Activated CD4-positive, alpha-beta T cell treated with anti-CD3 and anti-CD28 coated beads, Interleukin-2, amount 50 U/mL, for 16 hours (primary cell): ENCODE data around the gene TRERF1.

ENCODE experiments used
- DNase-seq: peaks from one replicate; pipeline ENCODE4 v3.0.0-alpha.2; 2020

The TRERF1 gene

GRCh38 chr6:42419490-42420280, 32.0 kb downstream of the TRERF1 start:
- no peak for DNase-seq

- no peak for DNase-seq
Measured at GRCh38 chr6:42418724-42419123, 33.0 kb downstream of the TRERF1 start.

GRCh38 chr6:42417641-42418112, 34.0 kb downstream of the TRERF1 start:
- DNase-seq: peak; percentile 84

- DNase-seq: no peak
Measured at GRCh38 chr6:42411406-42411805, 40.3 kb downstream of the TRERF1 start.

- DNase-seq: no peak
Measured at GRCh38 chr6:42410861-42411260, 40.9 kb downstream of the TRERF1 start.

GRCh38 chr6:42409581-42409980, 42.1 kb downstream of the TRERF1 start:
- DNase-seq: no peak

- peak; percentile 84 for DNase-seq
Measured at GRCh38 chr6:42407379-42407778, 44.3 kb downstream of the TRERF1 start.

- DNase-seq: no peak
Measured at GRCh38 chr6:42406306-42407280, 45.1 kb downstream of the TRERF1 start.

GRCh38 chr6:42405021-42405420, 46.7 kb downstream of the TRERF1 start:
- DNase-seq: no peak

- DNase-seq: peak; percentile 54
Measured at GRCh38 chr6:42404484-42404883, 47.2 kb downstream of the TRERF1 start.

- DNase-seq: no peak
Measured at GRCh38 chr6:42403831-42404230, 47.9 kb downstream of the TRERF1 start.

GRCh38 chr6:42403421-42403820, 48.3 kb downstream of the TRERF1 start:
- no peak for DNase-seq

GRCh38 chr6:42402184-42402583, 49.5 kb downstream of the TRERF1 start:
- DNase-seq: peak; percentile 95

GRCh38 chr6:42401613-42401951, 50.1 kb downstream of the TRERF1 start:
- peak; percentile 39 for DNase-seq

- no peak for DNase-seq
Measured at GRCh38 chr6:42400886-42401612, 50.7 kb downstream of the TRERF1 start.

GRCh38 chr6:42400061-42400760, 51.5 kb downstream of the TRERF1 start:
- no peak for DNase-seq

- no peak for DNase-seq
Measured at GRCh38 chr6:42396720-42397119, 55.0 kb downstream of the TRERF1 start.

GRCh38 chr6:42394881-42395620, 56.7 kb downstream of the TRERF1 start:
- no peak for DNase-seq

GRCh38 chr6:42394151-42394550, 57.6 kb downstream of the TRERF1 start:
- no peak for DNase-seq

- DNase-seq: no peak
Measured at GRCh38 chr6:42393339-42393738, 58.4 kb downstream of the TRERF1 start.

- DNase-seq: no peak
Measured at GRCh38 chr6:42392833-42393232, 58.9 kb downstream of the TRERF1 start.

- no peak for DNase-seq
Measured at GRCh38 chr6:42391441-42391840, 60.3 kb downstream of the TRERF1 start.
